ENCODE results near the gene XYLT1. TPM values are rescaled to one million over a fixed set of nuclear protein-coding genes. Genes with fewer than 3 reads are reported as not detected.
"Not testable (repeated sequence)": the region's sequence is repeated elsewhere in the genome, so short reads cannot be mapped to it uniquely, and the experiment has no call there.

The XYLT1 gene
- total RNA-seq, 2 donors from 2014 or later, result 14.4 to 31.3 TPM

GRCh38 chr16:17497648-17498047 is 26.9 kb upstream of the XYLT1 start:
- no peaks in the 10 kb centered on the region for H3K9me3 ChIP-seq
- no peak overlapping the region for H3K4me3 ChIP-seq
- DNase-seq (ENCODE audit: low spot score), result no peak
- no peak for TF ChIP-seq CTCF (IDR thresholded peaks at IDR 0.05)
- no peak overlapping the region for H3K27ac ChIP-seq
- no peaks in the 10 kb centered on the region for H3K4me1 ChIP-seq
- no peaks in the 10 kb centered on the region for H3K27me3 ChIP-seq
- H3K36me3 ChIP-seq, result no peaks in the 10 kb centered on the region

DNA sequence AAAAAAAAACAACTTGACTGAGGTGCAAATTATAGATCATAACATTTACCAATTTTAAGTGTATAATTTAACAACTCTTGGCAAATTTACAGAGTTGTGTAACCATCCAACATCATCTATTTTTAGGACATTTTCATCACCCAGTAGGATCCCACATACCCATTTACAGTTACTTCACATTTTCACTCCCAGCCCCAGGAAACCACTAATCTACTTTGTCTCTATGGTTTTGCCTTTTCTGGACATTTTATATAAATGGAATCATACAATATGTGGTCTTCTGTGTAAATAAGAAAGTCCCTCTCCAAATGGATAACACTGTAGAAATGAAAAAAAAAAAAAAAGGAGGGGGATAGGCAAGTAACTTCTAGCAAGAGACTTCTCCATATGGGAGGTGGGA is 26.1 kb upstream of the XYLT1 start:
- no peak overlapping the region for H3K27ac ChIP-seq
- H3K9me3 ChIP-seq, result no peaks in the 10 kb centered on the region
- no peak for DNase-seq (ENCODE audit: low spot score)
- TF ChIP-seq CTCF (IDR thresholded peaks at IDR 0.05), result no peak
- no peaks in the 10 kb centered on the region for H3K27me3 ChIP-seq
- no peaks in the 10 kb centered on the region for H3K36me3 ChIP-seq
- H3K4me1 ChIP-seq, result no peaks in the 10 kb centered on the region
- H3K4me3 ChIP-seq, result no peak overlapping the region

DNA sequence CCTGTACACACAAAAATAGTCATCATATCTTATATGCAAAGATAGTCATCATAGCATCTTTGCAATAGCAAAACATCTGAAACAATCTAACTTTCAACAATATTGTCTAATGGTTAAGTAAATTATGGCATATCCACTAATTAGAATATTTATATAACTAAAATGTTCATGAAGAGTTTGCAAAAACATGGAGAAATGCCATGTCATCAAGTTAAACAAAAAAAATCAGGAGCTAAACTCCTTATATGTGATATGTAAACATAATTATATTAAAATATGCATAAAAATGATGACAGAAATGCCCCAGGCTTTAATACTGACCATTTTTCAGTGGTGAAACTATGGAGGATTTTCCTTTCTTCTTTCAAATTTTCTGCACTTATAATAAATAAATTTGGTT is 22.3 kb upstream of the XYLT1 start:
- no peaks in the 10 kb centered on the region for H3K9me3 ChIP-seq
- H3K4me3 ChIP-seq, result no peak overlapping the region
- H3K27me3 ChIP-seq, result no peaks in the 10 kb centered on the region
- no peak for DNase-seq (ENCODE audit: low spot score)
- no peaks in the 10 kb centered on the region for H3K36me3 ChIP-seq
- H3K27ac ChIP-seq, result no peak overlapping the region
- no peak for TF ChIP-seq CTCF (IDR thresholded peaks at IDR 0.05)
- no peaks in the 10 kb centered on the region for H3K4me1 ChIP-seq

DNA sequence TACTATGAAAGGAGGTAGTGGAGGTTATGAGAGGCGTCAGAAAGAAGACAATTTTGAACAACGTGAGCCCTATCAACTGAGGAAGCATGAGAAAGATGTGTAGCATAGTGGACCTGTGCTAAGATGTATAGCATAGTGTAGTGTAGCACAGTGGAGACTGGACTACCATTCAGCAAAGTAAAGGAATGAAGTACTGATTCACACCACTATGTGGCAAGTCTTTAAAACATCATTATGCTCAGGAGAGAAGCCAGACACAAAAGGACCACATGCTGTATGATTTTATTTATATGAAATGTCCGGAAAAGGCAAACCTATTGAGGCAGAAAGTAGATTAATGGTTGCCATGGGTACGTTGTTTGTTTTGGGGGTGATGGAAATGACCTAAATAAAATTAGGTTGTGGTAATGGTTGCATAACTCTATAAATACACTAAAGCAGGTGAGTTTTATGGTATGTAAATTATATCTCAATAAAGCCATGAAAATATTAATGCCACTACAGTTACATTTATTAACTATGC is 20.4 kb upstream of the XYLT1 start:
- H3K27ac ChIP-seq, result no peak overlapping the region
- no peaks in the 10 kb centered on the region for H3K27me3 ChIP-seq
- H3K4me1 ChIP-seq, result no peaks in the 10 kb centered on the region
- DNase-seq (ENCODE audit: low spot score), result no peak
- H3K4me3 ChIP-seq, result no peak overlapping the region
- no peaks in the 10 kb centered on the region for H3K36me3 ChIP-seq
- no peak for TF ChIP-seq CTCF (IDR thresholded peaks at IDR 0.05)
- no peaks in the 10 kb centered on the region for H3K9me3 ChIP-seq

DNA sequence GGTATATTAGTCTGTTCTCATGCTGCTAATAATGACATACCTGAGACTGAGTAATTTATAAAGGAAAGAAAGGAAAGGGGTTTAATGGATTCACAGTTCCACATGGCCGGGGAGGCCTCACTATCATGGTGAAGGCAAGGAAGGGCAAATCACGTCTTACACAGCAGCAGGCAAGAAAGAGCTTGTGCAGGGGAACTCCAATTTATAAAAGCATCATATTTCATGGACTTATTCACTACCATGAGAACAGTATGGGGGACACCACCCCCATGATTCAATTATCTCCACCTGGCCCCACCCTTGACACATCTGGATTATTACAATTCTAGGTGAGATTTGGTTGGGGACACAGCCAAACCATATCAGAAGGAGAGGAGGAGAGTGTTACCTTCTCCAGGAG is 17.7 kb upstream of the XYLT1 start:
- TF ChIP-seq CTCF (IDR thresholded peaks at IDR 0.05), result no peak
- Histone ChIP-seq H3K9me3 (no peaks in the 10 kb centered on the region), H3K27ac (no peak overlapping the region), H3K27me3 (no peaks in the 10 kb centered on the region), H3K4me3 (no peak overlapping the region), H3K4me1 (no peaks in the 10 kb centered on the region), H3K36me3 (no peaks in the 10 kb centered on the region)
- DNase-seq (ENCODE audit: low spot score), result no peak

GRCh38 chr16:17483351-17483750 is 12.6 kb upstream of the XYLT1 start:
- Histone ChIP-seq H3K27ac (no peak overlapping the region), H3K36me3 (no peaks in the 10 kb centered on the region), H3K27me3 (no peaks in the 10 kb centered on the region), H3K9me3 (peaks cover 4 to 6% of the 10 kb centered on the region in 2 donors), H3K4me3 (no peak overlapping the region), H3K4me1 (no peaks in the 10 kb centered on the region)
- no peak for DNase-seq (ENCODE audit: low spot score)
- TF ChIP-seq CTCF (IDR thresholded peaks at IDR 0.05), result no peak

- not testable (repeated sequence) for H3K36me3 ChIP-seq; H3K27ac ChIP-seq; H3K27me3 ChIP-seq; H3K4me3 ChIP-seq; H3K4me1 ChIP-seq; H3K9me3 ChIP-seq; DNase-seq (ENCODE audit: low spot score)
Observed at GRCh38 chr16:17482341-17482740, 11.6 kb upstream of the XYLT1 start.
